ENCODE results near the gene FLRT2. TPM values are rescaled to one million over a fixed set of nuclear protein-coding genes. Genes with fewer than 3 reads are reported as not detected.

Gene FLRT2
- total and polyA plus RNA-seq, 7 donors, result 0.60 to 13.0 (median 3.0) TPM

DNA sequence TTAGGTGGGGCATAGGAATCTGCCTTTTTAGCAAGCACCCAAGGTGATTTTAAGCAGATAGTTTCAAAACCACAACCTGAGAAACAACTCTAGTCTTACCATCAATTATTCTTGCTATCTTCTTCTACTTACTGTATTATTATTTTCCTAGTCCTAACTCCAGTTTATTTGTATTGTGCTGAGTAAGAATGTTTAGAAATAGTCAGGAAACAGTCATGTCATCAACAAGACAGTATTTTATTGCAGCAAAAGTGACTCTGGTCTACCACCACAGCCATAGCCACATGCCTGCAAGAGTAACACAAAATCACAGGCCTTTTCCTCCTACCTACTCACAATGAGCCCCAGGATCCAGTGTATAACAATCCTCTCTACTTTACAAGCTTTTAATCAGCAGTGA, 46.3 kb upstream of the FLRT2 start:
- no peak overlapping the region for H3K27ac ChIP-seq
- no peaks in the 10 kb centered on the region for H3K36me3 ChIP-seq
- H3K27me3 ChIP-seq, result no peaks in the 10 kb centered on the region
- intact Hi-C loops (cut with DNase I), result no loop called here
- no peak overlapping the region for H3K4me3 ChIP-seq
- no peaks in the 10 kb centered on the region for H3K9me3 ChIP-seq
- DNase-seq, result no peak
- TF ChIP-seq CTCF (IDR thresholded peaks at IDR 0.05), result no peak
- no peak for TF ChIP-seq POLR2AphosphoS5 (IDR thresholded peaks at IDR 0.05)
- TF ChIP-seq EP300 (IDR thresholded peaks at IDR 0.05), result no peak
- TF ChIP-seq POLR2A (IDR thresholded peaks at IDR 0.05), result no peak
- H3K4me1 ChIP-seq, result no peaks in the 10 kb centered on the region

DNA sequence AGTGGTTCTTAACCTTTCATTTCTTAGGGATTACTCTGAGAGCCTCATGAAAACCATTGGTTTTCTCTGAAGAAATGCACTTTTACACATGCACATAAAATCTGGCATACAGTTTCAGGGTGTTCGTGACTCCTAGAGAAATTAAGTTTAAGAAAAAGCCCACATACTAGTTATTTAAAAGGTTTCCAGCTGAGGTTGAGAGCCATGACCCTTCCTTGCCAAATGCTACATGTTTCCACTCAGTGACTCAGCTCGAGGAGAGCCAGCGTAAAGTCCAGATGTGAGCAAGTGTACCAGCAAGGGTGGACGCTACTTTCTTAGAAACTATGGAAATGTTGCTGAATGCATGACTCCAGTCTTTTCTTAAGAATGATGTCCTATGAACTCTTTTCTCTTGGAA, 42.7 kb upstream of the FLRT2 start:
- WGBS, 2 donors, result 78 to 87% methylated on average over 4 of the region's 4 CpGs
- intact Hi-C loops (cut with DNase I), result no loop called here
- Histone ChIP-seq H3K27ac (no peak overlapping the region), H3K9me3 (no peaks in the 10 kb centered on the region), H3K36me3 (no peaks in the 10 kb centered on the region), H3K4me3 (no peak overlapping the region), H3K27me3 (no peaks in the 10 kb centered on the region), H3K4me1 (no peaks in the 10 kb centered on the region)
- no peak for DNase-seq
- TF ChIP-seq POLR2A (IDR thresholded peaks at IDR 0.05), result no peak
- TF ChIP-seq POLR2AphosphoS5 (IDR thresholded peaks at IDR 0.05), result no peak
- TF ChIP-seq EP300 (IDR thresholded peaks at IDR 0.05), result no peak
- TF ChIP-seq CTCF (IDR thresholded peaks at IDR 0.05), result no peak

DNA sequence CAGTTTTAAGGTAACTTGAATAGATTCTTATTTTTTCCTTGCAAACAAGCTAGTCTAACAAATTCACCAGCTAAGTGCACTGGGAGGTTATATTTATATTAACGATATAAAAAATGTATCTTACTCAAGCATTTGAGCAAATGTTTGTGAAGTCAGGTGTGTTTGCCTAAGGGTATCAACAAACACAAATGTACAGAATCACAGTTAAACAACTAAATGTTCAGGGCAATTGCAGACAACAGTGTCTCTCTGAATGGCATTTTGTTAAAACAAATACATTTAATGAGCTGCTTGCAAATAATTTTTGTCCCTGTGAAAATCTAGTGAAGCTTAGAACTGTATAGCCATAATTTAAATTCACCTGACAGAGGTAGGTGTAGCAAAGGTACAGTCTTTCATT, 28.2 kb upstream of the FLRT2 start:
- Histone ChIP-seq H3K36me3 (no peaks in the 10 kb centered on the region), H3K27ac (no peak overlapping the region), H3K9me3 (no peaks in the 10 kb centered on the region), H3K4me3 (no peak overlapping the region), H3K27me3 (no peaks in the 10 kb centered on the region), H3K4me1 (no peaks in the 10 kb centered on the region)
- WGBS, 2 donors, result 56 to 77% methylated on average over 1 of the region's 1 CpG
- DNase-seq, result no peak
- intact Hi-C loops (cut with DNase I), result no loop called here
- TF ChIP-seq POLR2A (IDR thresholded peaks at IDR 0.05) (no peak), POLR2AphosphoS5 (IDR thresholded peaks at IDR 0.05) (no peak), EP300 (IDR thresholded peaks at IDR 0.05) (no peak), CTCF (IDR thresholded peaks at IDR 0.05) (no peak)

- no peak for DNase-seq
- intact Hi-C loops (cut with DNase I), result no loop called here
- 90 to 93% methylated on average over 6 of the region's 6 CpGs for WGBS, 2 donors
- no peaks in the 10 kb centered on the region for H3K9me3 ChIP-seq
- no peak overlapping the region for H3K27ac ChIP-seq
- no peaks in the 10 kb centered on the region for H3K36me3 ChIP-seq
- TF ChIP-seq EP300 (IDR thresholded peaks at IDR 0.05), result no peak
- no peak for TF ChIP-seq POLR2AphosphoS5 (IDR thresholded peaks at IDR 0.05)
- no peak for TF ChIP-seq CTCF (IDR thresholded peaks at IDR 0.05)
- H3K4me1 ChIP-seq, result no peaks in the 10 kb centered on the region
- no peak overlapping the region for H3K4me3 ChIP-seq
- H3K27me3 ChIP-seq, result no peaks in the 10 kb centered on the region
Observed at GRCh38 chr14:85508863-85509262, 21.1 kb upstream of the FLRT2 start.

- TF ChIP-seq EP300 (IDR thresholded peaks at IDR 0.05) (no peak), CTCF (IDR thresholded peaks at IDR 0.05) (no peak), POLR2A (IDR thresholded peaks at IDR 0.05) (no peak), POLR2AphosphoS5 (IDR thresholded peaks at IDR 0.05) (no peak)
- no peaks in the 10 kb centered on the region for H3K27me3 ChIP-seq
- no peaks in the 10 kb centered on the region for H3K36me3 ChIP-seq
- WGBS, 2 donors, result 76 to 83% methylated on average over 2 of the region's 2 CpGs
- H3K4me1 ChIP-seq, result no peaks in the 10 kb centered on the region
- no peaks in the 10 kb centered on the region for H3K9me3 ChIP-seq
- H3K4me3 ChIP-seq, result no peak overlapping the region
- H3K27ac ChIP-seq, result no peak overlapping the region
- intact Hi-C loops (cut with DNase I), result no loop called here
- no peak for DNase-seq
Observed at GRCh38 chr14:85512451-85512850, 17.5 kb upstream of the FLRT2 start.
